Measurements from ENCODE around the gene HCN2. TPM values are rescaled to one million over a fixed set of nuclear protein-coding genes. Genes with fewer than 3 reads are reported as not detected.

The HCN2 gene
- total RNA-seq, 2 donors from 2014 or later: 0.26 TPM; not detected in 1

GRCh38 chr19:662962-663681, 73.4 kb downstream of the HCN2 start, which contains the start of gene RNF126:
Gene RNF126 (minus strand): TSS chr19:663214. CDS start chr19:663121, 93 bp downstream.
- no peaks in the 10 kb centered on the region for H3K27me3 ChIP-seq
- peak; percentile 92 to 95 (median 94) for DNase-seq
- H3K4me3 ChIP-seq: peak within 1 kb of the TSS; percentile 95 to 98
- H3K27ac ChIP-seq: peak within 1 kb of the TSS; percentile 87 to 93 (median 89)
- peaks cover 60% of the 10 kb centered on the region for H3K4me1 ChIP-seq
- WGBS, 2 donors: 0 to 1% methylated on average over 14 to 70 of the region's 97 CpGs
- H3K36me3 ChIP-seq (replicated peaks in 1 of 2; ENCODE audit: insufficient read depth in 1 of 2, low read depth in 2 of 2): no peaks in the 10 kb centered on the region
- TF ChIP-seq CTCF (IDR thresholded peaks at IDR 0.05): peak in 1 of 7 experiments; percentile 6
- peak; percentile 20 to 75 (median 65) for TF ChIP-seq POLR2A (IDR thresholded peaks at IDR 0.05)
- peak; percentile 85 for ATAC-seq
- no peaks in the 10 kb centered on the region for H3K9me3 ChIP-seq
- intact Hi-C loops (cut with DNase I): no loop called here

GRCh38 chr19:663682-664117, 74.0 kb downstream of the HCN2 start:
- ATAC-seq (no peak), DNase-seq (no peak)
- H3K4me3 ChIP-seq: no peak overlapping the region
- H3K27me3 ChIP-seq: no peaks in the 10 kb centered on the region
- H3K9me3 ChIP-seq: no peaks in the 10 kb centered on the region
- TF ChIP-seq CTCF (IDR thresholded peaks at IDR 0.05): no peak
- TF ChIP-seq POLR2A (IDR thresholded peaks at IDR 0.05): no peak
- H3K27ac ChIP-seq: peak overlapping the region; percentile 83 to 93 (median 89)
- H3K4me1 ChIP-seq: peaks cover 55% of the 10 kb centered on the region
- 62 to 66% methylated on average over 5 to 18 of the region's 18 CpGs for WGBS, 2 donors
- no peaks in the 10 kb centered on the region for H3K36me3 ChIP-seq (replicated peaks in 1 of 2; ENCODE audit: insufficient read depth in 1 of 2, low read depth in 2 of 2)
- intact Hi-C loops (cut with DNase I): no loop called here

- peak; percentile 79 to 86 (median 82) for DNase-seq
- intact Hi-C loops (cut with DNase I): loop anchor here (5.0 kb wide), 1 partner anchor 67 kb away; no protein-coding TSS in a partner anchor
- peak; percentile 38 for ATAC-seq
- no peak overlapping the region for H3K4me3 ChIP-seq
- no peaks in the 10 kb centered on the region for H3K9me3 ChIP-seq
- no peaks in the 10 kb centered on the region for H3K27me3 ChIP-seq
- peaks cover 42% of the 10 kb centered on the region for H3K4me1 ChIP-seq
- H3K27ac ChIP-seq: no peak overlapping the region
- H3K36me3 ChIP-seq (replicated peaks in 1 of 2; ENCODE audit: insufficient read depth in 1 of 2, low read depth in 2 of 2): no peaks in the 10 kb centered on the region
- 8 to 13% methylated on average over 3 to 24 of the region's 24 CpGs for whole genome bisulfite sequencing, 2 donors
- TF ChIP-seq POLR2A (IDR thresholded peaks at IDR 0.05) (no peak), CTCF (IDR thresholded peaks at IDR 0.05) (peak; percentile 84 to 96 (median 92))
These were observed 75.3 kb downstream of the HCN2 start for GRCh38 chr19:664913-665443.

Other genes with a start within 250 kb of the HCN2 start
- 1 to 10 TPM; 3.1 to 9.6 TPM for gene MIER2, start 245.1 kb upstream of the HCN2 start, total RNA-seq
- 1 to 10 TPM in 1 of 2 donors, under 1 TPM in 1; 0.33 to 1.8 TPM for gene C2CD4C, start 180.7 kb upstream of the HCN2 start, total RNA-seq
- 100 to 1,000 TPM; 119 to 137 TPM for gene SHC2, start 128.8 kb upstream of the HCN2 start, total RNA-seq
- gene MADCAM1, start 93.4 kb upstream of the HCN2 start, total RNA-seq: 1 to 10 TPM in 1 of 2 donors, not detected in 1; 3.6 TPM
- gene TPGS1, start 82.4 kb upstream of the HCN2 start, total RNA-seq: 10 to 100 TPM; 34.5 to 62.0 TPM
- gene CDC34, start 58.1 kb upstream of the HCN2 start, total RNA-seq: 100 to 1,000 TPM in 1 of 2 donors, 10 to 100 TPM in 1; 77.0 to 101 TPM
- gene GZMM, start 45.8 kb upstream of the HCN2 start, total RNA-seq: 1 to 10 TPM in 1 of 2 donors, not detected in 1; 5.3 TPM
- gene BSG, start 17.3 kb upstream of the HCN2 start, total RNA-seq: 100 to 1,000 TPM; 176 to 264 TPM
- 10 to 100 TPM; 25.4 to 46.1 TPM for gene POLRMT, start 43.7 kb downstream of the HCN2 start, total RNA-seq
- not detected for gene FGF22, start 50.0 kb downstream of the HCN2 start, total RNA-seq
- 10 to 100 TPM; 23.3 to 45.8 TPM for gene RNF126, start 73.3 kb downstream of the HCN2 start, total RNA-seq
- 100 to 1,000 TPM in 1 of 2 donors, 10 to 100 TPM in 1; 72.4 to 236 TPM for gene FSTL3, start 86.5 kb downstream of the HCN2 start, total RNA-seq
- not detected for gene PRSS57, start 105.6 kb downstream of the HCN2 start, total RNA-seq
- 10 to 100 TPM; 14.8 to 32.6 TPM for gene PALM, start 119.1 kb downstream of the HCN2 start, total RNA-seq
- gene MISP, start 161.2 kb downstream of the HCN2 start, total RNA-seq: 1 to 10 TPM in 1 of 2 donors, under 1 TPM in 1; 0.99 to 3.4 TPM
- 100 to 1,000 TPM in 1 of 2 donors, 10 to 100 TPM in 1; 78.9 to 100 TPM for gene PTBP1, start 207.6 kb downstream of the HCN2 start, total RNA-seq
- not detected for gene PLPPR3, start 232.1 kb downstream of the HCN2 start, total RNA-seq
- under 1 TPM in 1 of 2 donors, not detected in 1; 0.26 TPM for gene AZU1, start 238.0 kb downstream of the HCN2 start, total RNA-seq

Data from body of pancreas (tissue), 4 donors.